GM21786 (cell line): ENCODE data around the gene EML1.
"Not testable (repeated sequence)": the region's sequence is repeated elsewhere in the genome, so short reads cannot be mapped to it uniquely, and the experiment has no call there.

Experiments used
- ATAC-seq: cut with Tn5 transposase; IDR thresholded peaks from one replicate; pipeline ENCODE4 v1.9.1; 2021; ENCODE audit not compliant: unreplicated experiment

The EML1 gene

GRCh38 chr14:99755068-99755405 is 38.2 kb upstream of the EML1 start:
- no peak for ATAC-seq

GRCh38 chr14:99755629-99756603 is 37.3 kb upstream of the EML1 start:
- no peak for ATAC-seq

GRCh38 chr14:99756796-99757195 is 36.4 kb upstream of the EML1 start:
- no peak for ATAC-seq

GRCh38 chr14:99757331-99758070 is 35.7 kb upstream of the EML1 start:
- no peak for ATAC-seq

- no peak for ATAC-seq
Measured at GRCh38 chr14:99758121-99758821, 34.9 kb upstream of the EML1 start.

- ATAC-seq: no peak
Measured at GRCh38 chr14:99758872-99759545, 34.2 kb upstream of the EML1 start.

GRCh38 chr14:99759546-99759925 is 33.7 kb upstream of the EML1 start:
- peak; percentile 44 for ATAC-seq

GRCh38 chr14:99760817-99761216 is 32.4 kb upstream of the EML1 start:
- no peak for ATAC-seq

- not testable (repeated sequence) for ATAC-seq
Measured at GRCh38 chr14:99762911-99763310, 30.3 kb upstream of the EML1 start.

- no peak for ATAC-seq
Measured at GRCh38 chr14:99763527-99764221, 29.5 kb upstream of the EML1 start.

- no peak for ATAC-seq
Measured at GRCh38 chr14:99764222-99764706, 28.9 kb upstream of the EML1 start.

GRCh38 chr14:99768381-99768780 is 24.8 kb upstream of the EML1 start:
- ATAC-seq: no peak

- ATAC-seq: no peak
Measured at GRCh38 chr14:99769123-99769522, 24.1 kb upstream of the EML1 start.

GRCh38 chr14:99769799-99770198 is 23.4 kb upstream of the EML1 start:
- ATAC-seq: no peak

GRCh38 chr14:99772371-99773283 is 20.6 kb upstream of the EML1 start:
- no peak for ATAC-seq

- no peak for ATAC-seq
Measured at GRCh38 chr14:99773521-99774497, 19.4 kb upstream of the EML1 start.

GRCh38 chr14:99774556-99775307 is 18.5 kb upstream of the EML1 start:
- ATAC-seq: no peak
